ENCODE measurements around the gene CNP.
"Not testable (repeated sequence)": the region's sequence is repeated elsewhere in the genome, so short reads cannot be mapped to it uniquely, and the experiment has no call there.

- TF ChIP-seq POLR2A (IDR thresholded peaks at IDR 0.05; ENCODE audit: low read depth, low read length); TAF1 (IDR thresholded peaks at IDR 0.05; ENCODE audit: low read depth, low read length); POLR2AphosphoS5 (IDR thresholded peaks at IDR 0.05; ENCODE audit: low read depth, low read length); PAX5 (IDR thresholded peaks at IDR 0.05; ENCODE audit: insufficient read depth, low read length, severe bottlenecking); SPI1 (IDR thresholded peaks at IDR 0.05; ENCODE audit: low read depth, low read length): not testable (repeated sequence)
Measured at GRCh38 chr17:42013740-42014139, 47.1 kb downstream of the CNP start.
